ENCODE data around the gene REC114. TPM values are rescaled to one million over a fixed set of nuclear protein-coding genes. Genes with fewer than 3 reads are reported as not detected.

Gene REC114
- total RNA-seq, 1 experiment from 2014 or later, result not detected

GRCh38 chr15:73564255-73564654 is 121.3 kb downstream of the REC114 start:
- ChIA-PET RAD21 (ENCODE audit: low non-redundant PET in 1 of 2, low total read pairs in 2 of 2, uncharacterized antibody in 2 of 2, unreplicated experiment in 2 of 2) (no interaction called here), POLR2A (no interaction called here), CTCF (no interaction called here)
- H3K9ac ChIP-seq (ENCODE audit: low read length), result no peak overlapping the region
- BruUV-seq (replicated peaks), result no TSS peak
- intact Hi-C loops (cut with micrococcal nuclease), result loop anchor here (5.0 to 10.0 kb wide), 2 partner anchors 221 to 257 kb away; no protein-coding TSS in a partner anchor
- H2AFZ ChIP-seq (ENCODE audit: low read depth, low read length, poor library complexity, severe bottlenecking), result no peak overlapping the region
- H3K9me2 ChIP-seq (ENCODE audit: insufficient read depth), result no peaks in the 10 kb centered on the region
- DNase-seq (ENCODE audit: low read depth, low spot score) (peak; percentile 43), ATAC-seq (peak; percentile 85)
- no peak overlapping the region; the same call in 1 of the 2 replicates for H3K4me2 ChIP-seq (ENCODE audit: low read length)
- H3K36me3 ChIP-seq (ENCODE audit: control insufficient read depth in 1 of 2, insufficient read depth in 2 of 2, low read length in 2 of 2), result peaks cover 19 to 20% of the 10 kb centered on the region in 2 experiments
- H3K9me3 ChIP-seq (ENCODE audit: control insufficient read depth in 1 of 2, insufficient read depth in 1 of 2, low read depth in 1 of 2, low read length in 2 of 2), result no peaks in the 10 kb centered on the region
- H3K4me3 ChIP-seq (replicated peaks in 1 of 2; ENCODE audit: low read depth in 1 of 2, low read length in 2 of 2), result no peak overlapping the region
- peaks cover 10 to 13% of the 10 kb centered on the region in 2 experiments for H3K4me1 ChIP-seq (ENCODE audit: control insufficient read depth in 1 of 2, insufficient read depth in 2 of 2, low read length in 2 of 2)
- no peak overlapping the region for H3K27ac ChIP-seq (ENCODE audit: low read depth, low read length)
- H3K27me3 ChIP-seq (ENCODE audit: insufficient read depth, low read length), result no peaks in the 10 kb centered on the region
- H3K79me2 ChIP-seq (ENCODE audit: insufficient read depth, low read length), result no peaks in the 10 kb centered on the region
- TF ChIP-seq ELF1 (IDR thresholded peaks at IDR 0.05; ENCODE audit: borderline replicate concordance, low read depth), result no peak
- no peak for TF ChIP-seq POLR2AphosphoS5 (IDR thresholded peaks at IDR 0.05; ENCODE audit: low read depth, low read length)
- peak; percentile 55 for TF ChIP-seq FOSL1 (IDR thresholded peaks at IDR 0.05; ENCODE audit: low read depth)
- TF ChIP-seq REST (IDR thresholded peaks at IDR 0.05; ENCODE audit: low read depth), result no peak
- TF ChIP-seq JUND (IDR thresholded peaks at IDR 0.05), result peak; percentile 53
- 0 out of 2 replicates have a peak, but pooled peaks have one; percentile 18 for TF ChIP-seq CEBPB (IDR thresholded peaks at IDR 0.05; ENCODE audit: low read depth)
- TF ChIP-seq SIN3A (IDR thresholded peaks at IDR 0.05; ENCODE audit: low read depth), result peak; percentile 58; the same call in 1 of the 2 replicates
- peak; percentile 5; the same call in 1 of the 2 replicates for TF ChIP-seq RAD21 (IDR thresholded peaks at IDR 0.05; ENCODE audit: low read depth)
- TF ChIP-seq CTCF (IDR thresholded peaks at IDR 0.05 in 2 of 3, conservative IDR thresholded peaks at IDR 0.05 in 1 of 3; ENCODE audit: borderline replicate concordance in 1 of 3, insufficient read depth in 1 of 3, low read depth in 2 of 3, low read length in 2 of 3), result 0 out of 6 replicates have a peak, but pooled peaks of 1 of the 3 experiments have one; percentile 14
- no peak for TF ChIP-seq EGR1 (IDR thresholded peaks at IDR 0.05; ENCODE audit: low read depth)
- peak; percentile 82 for TF ChIP-seq MAX (IDR thresholded peaks at IDR 0.05)
- no peaks in the 10 kb centered on the region for H4K20me1 ChIP-seq (ENCODE audit: insufficient read depth)
